ENCODE results near the gene MGAT4D. TPM values are rescaled to one million over a fixed set of nuclear protein-coding genes. Genes with fewer than 3 reads are reported as not detected.

MGAT4D gene
- total RNA-seq (2021; ENCODE audit: unreplicated experiment) (not detected), Bru-seq, nascent RNA (not detected), BruChase-seq, experiment 1, labeled RNA remaining after a 2-hour chase (percentile 2 among the genes with signal in this experiment), BruChase-seq, experiment 2, labeled RNA remaining after a 6-hour chase (percentile 2 among the genes with signal in this experiment)
- polyA plus RNA-seq (2012; ENCODE audit: insufficient read length) = not detected
- long read RNA-seq = 0 reads

- TF ChIP-seq REST (IDR thresholded peaks at IDR 0.05; ENCODE audit: insufficient read depth in 1 of 2, low read depth in 2 of 2, low read length in 1 of 2) = no peak
- no peak for TF ChIP-seq TCF7L2 (IDR thresholded peaks at IDR 0.05; ENCODE audit: low read depth, low read length)
- no peak for TF ChIP-seq CTCF (IDR thresholded peaks at IDR 0.05)
- TF ChIP-seq POLR2AphosphoS5 (IDR thresholded peaks at IDR 0.05; ENCODE audit: low read depth, low read length) = no peak
- no peak for TF ChIP-seq SIN3A (IDR thresholded peaks at IDR 0.05; ENCODE audit: borderline replicate concordance, insufficient read depth, low read depth, low read length)
- in situ Hi-C loops (cut with HindIII; ENCODE audit: low pct_unique_long_range_greater_than_20kb, low sequenced_read_pairs) (no loop called here), intact Hi-C loops (cut with micrococcal nuclease; ENCODE audit: unreplicated experiment) (no loop called here)
- BruUV-seq (replicated peaks) = no TSS peak
- Histone ChIP-seq H3K9me3 (ENCODE audit: control insufficient read depth, insufficient read depth, low read depth, low read length) (no peaks in the 10 kb centered on the region), H3K36me3 (ENCODE audit: control insufficient read depth, insufficient read depth, low read length) (no peaks in the 10 kb centered on the region), H3K27ac (ENCODE audit: low read length) (no peak within 1 kb of the TSS), H3K4me3 (ENCODE audit: low read depth in 2 of 2, low read length in 2 of 2) (peak within 1 kb of the TSS; percentile 27 to 38), H3K4me1 (ENCODE audit: control insufficient read depth, insufficient read depth, low read length) (no peaks in the 10 kb centered on the region), H3K27me3 (ENCODE audit: control insufficient read depth, insufficient read depth, low read length) (peaks cover 16% of the 10 kb centered on the region)
- CTCF ChIA-PET = no interaction called here
- peak; percentile 79 for ATAC-seq
- DNase-seq (ENCODE audit: low read depth, low spot score) = no peak
- POLR2A ChIA-PET = no interaction called here
Observed at GRCh38 chr4:140497747-140498636, at the start of gene MGAT4D. Gene MGAT4D, minus strand, starts transcription at chr4:140498293. Its CDS starts 71 bp downstream, at chr4:140498222.

- no peak for TF ChIP-seq SIN3A (IDR thresholded peaks at IDR 0.05; ENCODE audit: borderline replicate concordance, insufficient read depth, low read depth, low read length)
- TF ChIP-seq REST (IDR thresholded peaks at IDR 0.05; ENCODE audit: insufficient read depth in 1 of 2, low read depth in 2 of 2, low read length in 1 of 2) = no peak
- no peak for TF ChIP-seq CTCF (IDR thresholded peaks at IDR 0.05)
- TF ChIP-seq POLR2AphosphoS5 (IDR thresholded peaks at IDR 0.05; ENCODE audit: low read depth, low read length) = no peak
- TF ChIP-seq TCF7L2 (IDR thresholded peaks at IDR 0.05; ENCODE audit: low read depth, low read length) = no peak
- Histone ChIP-seq H3K4me1 (ENCODE audit: control insufficient read depth, insufficient read depth, low read length) (no peaks in the 10 kb centered on the region), H3K9me3 (ENCODE audit: control insufficient read depth, insufficient read depth, low read depth, low read length) (no peaks in the 10 kb centered on the region), H3K27me3 (ENCODE audit: control insufficient read depth, insufficient read depth, low read length) (no peaks in the 10 kb centered on the region), H3K27ac (ENCODE audit: low read length) (no peak overlapping the region), H3K4me3 (ENCODE audit: low read depth in 2 of 2, low read length in 2 of 2) (no peak overlapping the region), H3K36me3 (ENCODE audit: control insufficient read depth, insufficient read depth, low read length) (no peaks in the 10 kb centered on the region; the same call in 1 of the 2 replicates)
- ChIA-PET CTCF (no interaction called here), POLR2A (no interaction called here)
- intact Hi-C loops (cut with micrococcal nuclease; ENCODE audit: unreplicated experiment) (no loop called here), in situ Hi-C loops (cut with HindIII; ENCODE audit: low pct_unique_long_range_greater_than_20kb, low sequenced_read_pairs) (no loop called here)
- BruUV-seq (replicated peaks) = no TSS peak
- DNase-seq (ENCODE audit: low read depth, low spot score) (no peak), ATAC-seq (no peak)
Observed at GRCh38 chr4:140533951-140534480, 35.9 kb upstream of the MGAT4D start.

Data from Panc1 (cell line).